ENCODE measurements around the gene SPINK4. TPM values are rescaled to one million over a fixed set of nuclear protein-coding genes. Genes with fewer than 3 reads are reported as not detected.

SPINK4 gene
- total and polyA plus RNA-seq, 7 donors: 0.34 TPM; not detected in 6

GRCh38 chr9:33230756-33231622, 9.0 kb upstream of the SPINK4 start:
- intact Hi-C loops (cut with DNase I): no loop called here
- H3K27ac ChIP-seq: no peak overlapping the region
- WGBS, 3 donors: 84 to 87% (median 84%) methylated on average over 13 of the region's 13 CpGs

GRCh38 chr9:33231623-33231942, 8.4 kb upstream of the SPINK4 start:
- no peak for DNase-seq
- H3K36me3 ChIP-seq (ENCODE audit: insufficient read depth in 1 of 2, low read depth in 1 of 2): no peaks in the 10 kb centered on the region

More at GRCh38 chr9:33230756-33231622, 9.0 kb upstream of the SPINK4 start:
- Histone ChIP-seq H3K4me3 (no peak overlapping the region), H3K9me3 (no peaks in the 10 kb centered on the region), H3K4me1 (no peaks in the 10 kb centered on the region), H3K27me3 (ENCODE audit: insufficient read depth in 3 of 3, low read length in 2 of 3) (no peaks in the 10 kb centered on the region), H3K36me3 (ENCODE audit: insufficient read depth in 1 of 2, low read depth in 1 of 2) (no peaks in the 10 kb centered on the region)
- ATAC-seq: no peak
- no peak for TF ChIP-seq CTCF (IDR thresholded peaks at IDR 0.05)
- no peak for DNase-seq

GRCh38 chr9:33232815-33233214, 7.2 kb upstream of the SPINK4 start:
- 87 to 95% (median 92%) methylated on average over 6 of the region's 6 CpGs for WGBS, 3 donors
- no peaks in the 10 kb centered on the region for H3K36me3 ChIP-seq (ENCODE audit: insufficient read depth in 1 of 2, low read depth in 1 of 2)
- H3K27me3 ChIP-seq (ENCODE audit: insufficient read depth in 3 of 3, low read length in 2 of 3): no peaks in the 10 kb centered on the region
- TF ChIP-seq CTCF (IDR thresholded peaks at IDR 0.05): no peak
- no peaks in the 10 kb centered on the region for H3K9me3 ChIP-seq
- DNase-seq (no peak), ATAC-seq (no peak)
- H3K27ac ChIP-seq: no peak overlapping the region
- intact Hi-C loops (cut with DNase I): no loop called here
- H3K4me3 ChIP-seq: no peak overlapping the region
- no peaks in the 10 kb centered on the region for H3K4me1 ChIP-seq

More at GRCh38 chr9:33231623-33231942, 8.4 kb upstream of the SPINK4 start:
- Histone ChIP-seq H3K4me1 (no peaks in the 10 kb centered on the region), H3K27me3 (ENCODE audit: insufficient read depth in 3 of 3, low read length in 2 of 3) (no peaks in the 10 kb centered on the region), H3K9me3 (no peaks in the 10 kb centered on the region), H3K27ac (no peak overlapping the region), H3K4me3 (no peak overlapping the region)
- 70 to 84% (median 75%) methylated on average over 2 of the region's 2 CpGs for WGBS, 3 donors
- TF ChIP-seq CTCF (IDR thresholded peaks at IDR 0.05): no peak
- no peak for ATAC-seq
- intact Hi-C loops (cut with DNase I): no loop called here

- Histone ChIP-seq H3K4me1 (no peaks in the 10 kb centered on the region), H3K9me3 (no peaks in the 10 kb centered on the region), H3K4me3 (no peak overlapping the region), H3K27me3 (ENCODE audit: insufficient read depth in 3 of 3, low read length in 2 of 3) (no peaks in the 10 kb centered on the region), H3K27ac (no peak overlapping the region), H3K36me3 (ENCODE audit: insufficient read depth in 1 of 2, low read depth in 1 of 2) (no peaks in the 10 kb centered on the region)
- 29 to 42% (median 40%) methylated on average over 1 of the region's 1 CpG for WGBS, 3 donors
- DNase-seq (no peak), ATAC-seq (peak in 3 of 4 donors; percentile 34 to 56 (median 46))
- no peak for TF ChIP-seq CTCF (IDR thresholded peaks at IDR 0.05)
- intact Hi-C loops (cut with DNase I): no loop called here
Measured at GRCh38 chr9:33233626-33234342, 6.2 kb upstream of the SPINK4 start.
